CD14-positive monocyte (primary cell): ENCODE measurements around the gene TBC1D13. TPM values are rescaled to one million over a fixed set of nuclear protein-coding genes. Genes with fewer than 3 reads are reported as not detected.

Experiments used
- polyA plus RNA-seq, 3 donors: library from polyadenylated mRNA; depleted of rRNA in 1 of 3; unstranded in 2 of 3; stranded (reverse) in 1 of 3; fragments of 300-500 nt in 2 of 3; fragments of >200 nt in 1 of 3; fragmentation: Illumina TruSeq in 2 of 3; gene quantifications; 1 replicate in 2 of 3; 2 replicates in 1 of 3; pipeline ENCODE4 v1.2.3, GENCODE V29; 2012 to 2021
- small RNA-seq: library from RNA; depleted of rRNA; stranded (forward); fragments of <200 nt; gene quantifications from one replicate; pipeline ENCODE3, GENCODE V24; 2012; ENCODE audit warnings: low read depth; ENCODE audit not compliant: insufficient read length

TBC1D13 gene
- polyA plus RNA-seq, 3 donors, result 9.9 to 16.8 (median 13.8) TPM

Small RNAs within 50 kb of the gene (small RNA-seq; reads per million reads assigned to genes)
- gene RF00017, result not detected

Other genes starting within 250 kb of the TBC1D13 start
- 10 to 100 TPM in 1 of 3 donors, 1 to 10 TPM in 2; 6.2 to 40.8 (median 8.5) TPM for gene SPTAN1, start 234.7 kb upstream of the TBC1D13 start, polyA plus RNA-seq
- 1 to 10 TPM; 1.5 to 2.1 (median 1.9) TPM for gene DYNC2I2, start 130.4 kb upstream of the TBC1D13 start, polyA plus RNA-seq
- 100 to 1,000 TPM in 2 of 3 donors, 10 to 100 TPM in 1; 56.2 to 124 (median 114) TPM for gene SET, start 98.0 kb upstream of the TBC1D13 start, polyA plus RNA-seq
- under 1 TPM; 0.11 to 0.49 (median 0.27) TPM for gene PKN3, start 84.8 kb upstream of the TBC1D13 start, polyA plus RNA-seq
- gene ZDHHC12, start 63.1 kb upstream of the TBC1D13 start, polyA plus RNA-seq, result 10 to 100 TPM; 50.0 to 72.7 (median 68.4) TPM
- gene ZER1, start 15.3 kb upstream of the TBC1D13 start, polyA plus RNA-seq, result 10 to 100 TPM; 16.1 to 25.6 (median 18.0) TPM
- 10 to 100 TPM in 2 of 3 donors, 1 to 10 TPM in 1; 7.2 to 24.6 (median 13.0) TPM for gene ENDOG, start 31.2 kb downstream of the TBC1D13 start, polyA plus RNA-seq
- 10 to 100 TPM; 25.7 to 29.9 (median 29.3) TPM for gene SPOUT1, start 42.5 kb downstream of the TBC1D13 start, polyA plus RNA-seq
- gene KYAT1, start 94.7 kb downstream of the TBC1D13 start, polyA plus RNA-seq, result 1 to 10 TPM; 2.4 to 4.5 (median 3.6) TPM
- gene LRRC8A, start 94.9 kb downstream of the TBC1D13 start, polyA plus RNA-seq, result 10 to 100 TPM in 2 of 3 donors, 1 to 10 TPM in 1; 7.8 to 10.8 (median 10.3) TPM
- gene PHYHD1, start 133.7 kb downstream of the TBC1D13 start, polyA plus RNA-seq, result under 1 TPM in 1 of 3 donors, not detected in 2; 0.29 TPM
- gene DOLK, start 160.3 kb downstream of the TBC1D13 start, polyA plus RNA-seq, result 1 to 10 TPM in 2 of 3 donors, under 1 TPM in 1; 0.76 to 8.5 (median 7.0) TPM
- 10 to 100 TPM; 10.5 to 28.2 (median 17.2) TPM for gene NUP188, start 160.4 kb downstream of the TBC1D13 start, polyA plus RNA-seq
- gene SH3GLB2, start 241.1 kb downstream of the TBC1D13 start, polyA plus RNA-seq, result 10 to 100 TPM in 2 of 3 donors, 1 to 10 TPM in 1; 8.0 to 77.0 (median 25.9) TPM
- 10 to 100 TPM in 1 of 3 donors, 1 to 10 TPM in 2; 1.9 to 45.4 (median 5.9) TPM for gene MIGA2, start 249.4 kb downstream of the TBC1D13 start, polyA plus RNA-seq